ENCODE measurements around the gene ZFPM1.

GRCh38 chr16:88458773-88459235 is 5.7 kb downstream of the ZFPM1 start:
- TF ChIP-seq, protein P1, sequence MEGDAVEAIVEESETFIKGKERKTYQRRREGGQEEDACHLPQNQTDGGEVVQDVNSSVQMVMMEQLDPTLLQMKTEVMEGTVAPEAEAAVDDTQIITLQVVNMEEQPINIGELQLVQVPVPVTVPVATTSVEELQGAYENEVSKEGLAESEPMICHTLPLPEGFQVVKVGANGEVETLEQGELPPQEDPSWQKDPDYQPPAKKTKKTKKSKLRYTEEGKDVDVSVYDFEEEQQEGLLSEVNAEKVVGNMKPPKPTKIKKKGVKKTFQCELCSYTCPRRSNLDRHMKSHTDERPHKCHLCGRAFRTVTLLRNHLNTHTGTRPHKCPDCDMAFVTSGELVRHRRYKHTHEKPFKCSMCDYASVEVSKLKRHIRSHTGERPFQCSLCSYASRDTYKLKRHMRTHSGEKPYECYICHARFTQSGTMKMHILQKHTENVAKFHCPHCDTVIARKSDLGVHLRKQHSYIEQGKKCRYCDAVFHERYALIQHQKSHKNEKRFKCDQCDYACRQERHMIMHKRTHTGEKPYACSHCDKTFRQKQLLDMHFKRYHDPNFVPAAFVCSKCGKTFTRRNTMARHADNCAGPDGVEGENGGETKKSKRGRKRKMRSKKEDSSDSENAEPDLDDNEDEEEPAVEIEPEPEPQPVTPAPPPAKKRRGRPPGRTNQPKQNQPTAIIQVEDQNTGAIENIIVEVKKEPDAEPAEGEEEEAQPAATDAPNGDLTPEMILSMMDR (IDR thresholded peaks at IDR 0.05) = no peak
- TF ChIP-seq POLR2A (IDR thresholded peaks at IDR 0.05) = no peak
